ENCODE measurements around the gene WSCD2.

The WSCD2 gene

GRCh38 chr12:108289350-108290161 is 160.5 kb downstream of the WSCD2 start:
- Histone ChIP-seq H3K4me1 (peaks cover 0 to 6% (median 3%) of the 10 kb centered on the region in 4 donors), H3K4me3 (no peak overlapping the region), H3K9me3 (no peaks in the 10 kb centered on the region), H3K36me3 (peaks cover 14 to 28% (median 26%) of the 10 kb centered on the region in 3 donors), H3K27me3 (no peaks in the 10 kb centered on the region), H3K27ac (peak overlapping the region; percentile 1 to 32)
- peak; percentile 84 to 86 for DNase-seq
- no peak for TF ChIP-seq CTCF (IDR thresholded peaks at IDR 0.05)
- intact Hi-C loops (cut with DNase I; ENCODE audit: low total_unique reads), result no loop called here

- Histone ChIP-seq H3K9me3 (no peaks in the 10 kb centered on the region), H3K4me1 (peaks cover 0 to 22% (median 4%) of the 10 kb centered on the region in 4 donors), H3K4me3 (no peak overlapping the region), H3K27ac (no peak overlapping the region), H3K27me3 (no peaks in the 10 kb centered on the region), H3K36me3 (peaks cover 14 to 28% (median 25%) of the 10 kb centered on the region in 3 donors)
- no peak for TF ChIP-seq CTCF (IDR thresholded peaks at IDR 0.05)
- intact Hi-C loops (cut with DNase I; ENCODE audit: low total_unique reads), result no loop called here
- DNase-seq, result no peak
Observed at GRCh38 chr12:108295641-108296040, 166.6 kb downstream of the WSCD2 start.

- peaks cover 0 to 22% (median 4%) of the 10 kb centered on the region in 4 donors for H3K4me1 ChIP-seq
- H3K9me3 ChIP-seq, result no peaks in the 10 kb centered on the region
- no peak overlapping the region for H3K4me3 ChIP-seq
- no peak overlapping the region for H3K27ac ChIP-seq
- H3K36me3 ChIP-seq, result peaks cover 8 to 15% (median 13%) of the 10 kb centered on the region in 3 donors
- intact Hi-C loops (cut with DNase I; ENCODE audit: low total_unique reads), result no loop called here
- H3K27me3 ChIP-seq, result no peaks in the 10 kb centered on the region
- TF ChIP-seq CTCF (IDR thresholded peaks at IDR 0.05), result no peak
- no peak for DNase-seq
Observed at GRCh38 chr12:108296945-108297344, 167.9 kb downstream of the WSCD2 start.

GRCh38 chr12:108297424-108297823 is 168.3 kb downstream of the WSCD2 start:
- DNase-seq, result no peak
- H3K4me1 ChIP-seq, result peaks cover 0 to 27% (median 7%) of the 10 kb centered on the region in 4 donors

More at GRCh38 chr12:108297424-108297823, 168.3 kb downstream of the WSCD2 start:
- Histone ChIP-seq H3K27me3 (no peaks in the 10 kb centered on the region), H3K4me3 (no peak overlapping the region), H3K9me3 (no peaks in the 10 kb centered on the region), H3K27ac (no peak overlapping the region), H3K36me3 (peaks cover 3 to 10% (median 8%) of the 10 kb centered on the region in 3 donors)
- intact Hi-C loops (cut with DNase I; ENCODE audit: low total_unique reads), result no loop called here
- TF ChIP-seq CTCF (IDR thresholded peaks at IDR 0.05), result no peak
